Muscle of leg (tissue), 11 donors: ENCODE results near the gene HDAC7. TPM values are rescaled to one million over a fixed set of nuclear protein-coding genes. Genes with fewer than 3 reads are reported as not detected.

Experiments
- DNase-seq: peaks from one replicate; pipeline ENCODE4 v3.0.0; 2013
- H3K27ac ChIP-seq: one replicate; pipeline ENCODE4 v1.5.1; 2013; ENCODE audit warnings: mild to moderate bottlenecking, low read length, control low read depth
- H3K27me3 ChIP-seq: one replicate; pipeline ENCODE4 v1.6.1; 2013; ENCODE audit warnings: low read length; ENCODE audit not compliant: control insufficient read depth, insufficient read depth
- H3K36me3 ChIP-seq: one replicate; pipeline ENCODE4 v1.6.1; 2013; ENCODE audit warnings: low read length; ENCODE audit not compliant: control insufficient read depth, insufficient read depth
- H3K4me1 ChIP-seq: one replicate; pipeline ENCODE4 v1.6.1; 2013; ENCODE audit warnings: low read length; ENCODE audit not compliant: control insufficient read depth, insufficient read depth
- H3K4me3 ChIP-seq: one replicate; pipeline ENCODE4 v1.5.1; 2013; ENCODE audit warnings: low read length, control low read depth
- H3K9me3 ChIP-seq: replicated peaks from 2 replicates; pipeline ENCODE4 v1.6.1; 2013; ENCODE audit warnings: low read depth, low read length; ENCODE audit not compliant: control insufficient read depth
- WGBS: methylation state at CpG from one replicate; pipeline ENCODE4 v1.1.5; 2013; ENCODE audit warnings: missing lambda C conversion rate; ENCODE audit not compliant: insufficient coverage; 5-methylcytosine and 5-hydroxymethylcytosine counted together
- polyA plus RNA-seq, 8 donors: library from polyadenylated mRNA; unstranded; fragments of 120-200 nt; gene quantifications; one replicate each; pipeline versions ENCODE4 v1.2.1 to v1.2.3, GENCODE V29; 2013; ENCODE audit warnings: inconsistent platforms in 1 of 8, low replicate concordance in 1 of 8; ENCODE audit not compliant: insufficient read length in 8 of 8, insufficient read depth in 1 of 8
- total RNA-seq: library from RNA; stranded (reverse); fragments of 120-200 nt; gene quantifications from one replicate; pipeline ENCODE4 v1.2.4, GENCODE V29; 2013

HDAC7 gene
- total and polyA plus RNA-seq, 9 donors: 27.4 to 72.8 (median 59.5) TPM

- H3K4me3 ChIP-seq: no peak overlapping the region
- peaks cover 33% of the 10 kb centered on the region for H3K4me1 ChIP-seq
- H3K9me3 ChIP-seq: no peaks in the 10 kb centered on the region
- H3K36me3 ChIP-seq: peaks cover 37% of the 10 kb centered on the region
- WGBS: 28% methylated on average over 9 of the region's 19 CpGs
- no peak overlapping the region for H3K27ac ChIP-seq
- peak; percentile 93 for DNase-seq
- no peaks in the 10 kb centered on the region for H3K27me3 ChIP-seq
These were observed 40.3 kb downstream of the HDAC7 start for GRCh38 chr12:47779301-47779942.

GRCh38 chr12:47778881-47779280 is 40.8 kb downstream of the HDAC7 start:
- H3K36me3 ChIP-seq: peaks cover 32% of the 10 kb centered on the region
- WGBS: 47% methylated on average over 7 of the region's 14 CpGs
- H3K4me1 ChIP-seq: peaks cover 35% of the 10 kb centered on the region
- no peak overlapping the region for H3K4me3 ChIP-seq
- H3K27me3 ChIP-seq: no peaks in the 10 kb centered on the region
- H3K9me3 ChIP-seq: no peaks in the 10 kb centered on the region
- peak; percentile 40 for DNase-seq
- H3K27ac ChIP-seq: no peak overlapping the region

DNA sequence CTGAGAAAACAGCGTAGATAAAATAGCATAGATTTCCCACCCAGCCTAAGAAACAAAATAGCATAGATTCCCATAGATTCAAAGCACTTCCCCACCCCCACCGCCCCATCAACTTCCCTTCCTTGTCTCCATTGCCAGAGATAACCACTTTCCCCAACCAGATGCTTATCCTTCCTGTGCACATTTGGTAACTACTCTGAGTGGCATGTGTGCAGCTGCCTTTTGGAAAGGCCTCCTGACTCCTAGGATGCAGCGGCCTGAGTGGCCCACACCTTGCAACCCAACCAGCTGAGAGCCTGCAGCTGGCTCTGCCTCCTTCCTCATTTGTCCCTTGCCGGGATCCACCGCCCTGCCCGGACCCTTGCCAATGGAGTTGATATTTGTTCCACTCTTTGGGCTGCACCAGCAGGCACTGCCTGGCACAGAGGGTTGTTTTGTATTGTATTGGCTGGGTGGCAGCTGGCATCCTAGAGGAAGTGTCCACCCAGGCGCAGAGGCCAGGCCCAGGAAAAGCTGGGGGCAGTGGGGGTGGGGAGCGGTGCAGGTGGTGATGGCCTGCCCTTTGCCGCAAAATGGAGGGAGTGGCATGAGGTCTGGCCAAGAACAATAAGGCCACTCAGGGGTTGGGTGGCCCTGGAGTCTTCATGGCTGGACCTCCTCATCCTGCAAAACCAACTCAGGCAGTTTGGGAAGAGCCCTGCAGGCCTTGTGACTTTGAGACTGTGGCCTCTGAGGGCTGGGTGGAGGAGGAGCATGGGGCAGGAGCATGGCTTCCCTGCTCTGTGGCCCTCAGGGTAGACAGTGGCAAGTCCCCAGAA is 41.8 kb downstream of the HDAC7 start:
- Histone ChIP-seq H3K27ac (no peak overlapping the region), H3K27me3 (no peaks in the 10 kb centered on the region), H3K36me3 (peaks cover 23% of the 10 kb centered on the region), H3K4me3 (no peak overlapping the region), H3K9me3 (no peaks in the 10 kb centered on the region), H3K4me1 (peaks cover 37% of the 10 kb centered on the region)
- 68% methylated on average over 6 of the region's 9 CpGs for WGBS
- DNase-seq: peak; percentile 63

GRCh38 chr12:47777151-47777550 is 42.6 kb downstream of the HDAC7 start:
- Histone ChIP-seq H3K9me3 (no peaks in the 10 kb centered on the region), H3K4me3 (no peak overlapping the region), H3K27ac (no peak overlapping the region), H3K36me3 (peaks cover 15% of the 10 kb centered on the region), H3K27me3 (peaks cover 4% of the 10 kb centered on the region), H3K4me1 (peaks cover 44% of the 10 kb centered on the region)
- no peak for DNase-seq
- WGBS: 57% methylated on average over 1 of the region's 1 CpG

DNA sequence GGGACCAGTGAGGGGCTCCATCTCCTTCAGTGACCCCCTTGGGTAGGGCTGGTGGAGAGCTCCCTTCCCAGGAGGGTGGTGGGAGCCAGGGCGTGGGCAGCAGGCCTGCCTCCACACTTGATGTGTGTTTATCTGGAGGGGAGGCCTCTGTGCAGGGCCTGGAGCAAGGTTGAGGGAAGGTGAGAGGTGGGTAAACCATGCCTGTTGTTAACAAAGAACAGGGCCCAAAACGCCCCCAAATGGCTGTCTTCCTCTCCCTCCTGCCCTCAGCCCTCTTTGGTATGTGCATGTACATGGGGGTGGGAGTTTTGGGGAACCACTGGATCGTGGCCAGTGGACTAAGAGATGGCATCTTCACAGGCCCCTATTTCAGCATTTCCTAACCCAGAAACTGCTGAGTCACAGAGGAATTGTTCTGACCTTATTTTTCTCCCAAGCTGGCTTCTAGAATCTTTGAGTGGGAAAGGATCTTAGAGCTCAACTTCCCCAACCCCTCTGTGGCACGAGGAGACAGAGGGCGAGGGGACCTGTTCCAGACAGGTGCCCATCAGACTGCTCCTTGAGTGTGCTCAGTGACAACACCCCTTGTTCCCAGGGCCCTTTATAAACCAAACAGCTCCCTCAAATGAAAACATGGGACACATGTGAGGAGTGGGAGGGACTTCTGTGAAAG is 43.1 kb downstream of the HDAC7 start:
- Histone ChIP-seq H3K27me3 (peaks cover 5% of the 10 kb centered on the region), H3K9me3 (no peaks in the 10 kb centered on the region), H3K4me3 (no peak overlapping the region), H3K27ac (no peak overlapping the region), H3K4me1 (peaks cover 46% of the 10 kb centered on the region), H3K36me3 (peaks cover 9% of the 10 kb centered on the region)
- DNase-seq: no peak
- WGBS: no CpG with 5 or more reads among the region's 5 CpGs

GRCh38 chr12:47775100-47775911 is 44.4 kb downstream of the HDAC7 start:
- H3K9me3 ChIP-seq: no peaks in the 10 kb centered on the region
- 68% methylated on average over 8 of the region's 10 CpGs for WGBS
- peaks cover 3% of the 10 kb centered on the region for H3K36me3 ChIP-seq
- H3K27ac ChIP-seq: no peak overlapping the region
- DNase-seq: peak; percentile 51
- peaks cover 46% of the 10 kb centered on the region for H3K4me1 ChIP-seq
- H3K27me3 ChIP-seq: peaks cover 5% of the 10 kb centered on the region
- no peak overlapping the region for H3K4me3 ChIP-seq

- H3K27ac ChIP-seq: no peak overlapping the region
- no peaks in the 10 kb centered on the region for H3K36me3 ChIP-seq
- no peak for DNase-seq
- 100% methylated on average over 3 of the region's 7 CpGs for WGBS
- H3K9me3 ChIP-seq: no peaks in the 10 kb centered on the region
- peaks cover 46% of the 10 kb centered on the region for H3K4me1 ChIP-seq
- H3K4me3 ChIP-seq: no peak overlapping the region
- peaks cover 5% of the 10 kb centered on the region for H3K27me3 ChIP-seq
These were observed 45.0 kb downstream of the HDAC7 start for GRCh38 chr12:47774663-47775062.

DNA sequence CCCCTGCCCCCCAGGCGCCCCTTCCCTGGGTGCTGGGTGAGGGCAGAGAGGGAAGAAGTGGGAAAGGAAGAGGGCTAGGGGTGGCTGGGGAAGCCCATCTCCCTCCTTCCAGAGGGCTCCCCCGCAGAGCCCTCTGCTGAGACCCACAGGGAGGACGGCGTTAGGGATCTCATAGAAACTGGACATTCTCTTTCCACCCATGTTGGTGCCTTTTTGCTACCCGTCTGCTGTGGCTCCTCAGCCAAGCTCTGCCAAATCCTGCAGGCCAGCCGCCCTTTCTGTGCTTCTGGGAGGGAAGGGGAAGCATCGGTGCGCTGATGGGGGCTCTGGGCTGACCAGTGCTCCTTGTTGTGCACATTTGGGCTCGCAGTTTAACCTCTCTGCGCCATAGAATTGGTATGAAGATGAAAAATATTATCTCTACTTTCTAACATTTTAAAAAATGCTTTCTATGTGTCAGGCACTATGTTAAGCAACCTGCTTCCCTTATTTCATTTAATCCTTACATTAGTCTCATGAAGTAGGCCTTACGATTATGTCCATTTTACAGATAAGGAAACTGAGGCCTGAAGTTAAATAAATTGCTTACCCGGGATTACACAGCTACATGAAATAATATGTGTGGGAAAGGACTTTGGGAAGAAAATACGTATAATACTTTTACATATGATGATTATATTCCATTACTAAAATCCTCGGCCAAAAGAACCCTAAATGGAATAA is 45.7 kb downstream of the HDAC7 start:
- peaks cover 5% of the 10 kb centered on the region for H3K27me3 ChIP-seq
- WGBS: no CpG with 5 or more reads among the region's 14 CpGs
- no peak overlapping the region for H3K27ac ChIP-seq
- peak overlapping the region; percentile 47 for H3K4me3 ChIP-seq
- peaks cover 44% of the 10 kb centered on the region for H3K4me1 ChIP-seq
- DNase-seq: no peak
- no peaks in the 10 kb centered on the region for H3K36me3 ChIP-seq
- H3K9me3 ChIP-seq: no peaks in the 10 kb centered on the region

DNA sequence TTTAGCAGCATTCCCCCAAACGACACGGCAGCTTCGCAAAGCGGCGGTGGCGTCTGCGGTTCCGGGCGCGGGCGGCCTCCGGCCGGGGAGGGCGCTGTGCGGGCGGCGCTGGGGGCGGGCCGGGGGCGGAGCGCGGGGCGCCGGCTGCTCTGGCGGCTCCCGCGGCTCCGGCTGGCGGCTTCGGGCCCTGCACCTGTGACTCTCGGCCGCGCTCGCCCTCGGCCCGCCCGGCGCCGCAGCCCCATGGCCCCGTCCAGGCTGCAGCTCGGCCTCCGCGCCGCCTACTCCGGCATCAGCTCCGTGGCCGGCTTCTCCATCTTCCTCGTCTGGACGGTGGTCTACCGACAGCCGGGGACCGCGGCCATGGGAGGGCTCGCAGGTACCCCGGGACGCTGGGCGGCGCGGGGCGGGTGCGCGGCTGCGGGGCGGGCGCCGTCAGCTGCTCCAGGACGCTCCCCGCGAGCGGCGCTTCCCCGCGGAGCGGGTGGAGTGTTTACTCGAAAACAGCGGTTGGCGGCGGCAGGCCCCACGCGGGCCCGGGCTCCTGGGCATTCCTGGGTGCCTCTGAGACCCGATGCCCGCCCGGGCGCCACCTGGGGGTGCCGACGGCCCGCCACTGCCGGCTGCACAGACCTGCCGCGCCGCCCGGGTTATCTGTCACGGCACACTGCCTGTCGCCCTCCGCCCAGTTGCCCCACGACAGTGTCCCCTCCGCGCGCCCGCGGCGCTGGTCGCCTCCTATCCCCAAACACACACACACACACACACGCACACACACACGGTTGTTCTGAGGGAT is 46.4 kb downstream of the HDAC7 start, which contains the start of gene SLC48A1:
Gene SLC48A1, plus strand, starts transcription at position 177 of the 796 bp plus-strand sequence. Its CDS starts 67 bp downstream, at position 244.
- no peaks in the 10 kb centered on the region for H3K9me3 ChIP-seq
- H3K4me1 ChIP-seq: peaks cover 39% of the 10 kb centered on the region
- DNase-seq: peak; percentile 83
- WGBS: under 1% methylated on average over 82 of the region's 106 CpGs
- peak within 1 kb of the TSS; percentile 59 for H3K4me3 ChIP-seq
- H3K36me3 ChIP-seq: no peaks in the 10 kb centered on the region
- H3K27ac ChIP-seq: peak within 1 kb of the TSS; percentile 42
- peaks cover 5% of the 10 kb centered on the region for H3K27me3 ChIP-seq
